ENCODE data around the gene FAN1. TPM values are rescaled to one million over a fixed set of nuclear protein-coding genes. Genes with fewer than 3 reads are reported as not detected.
A peak's percentile ranks its signal among the peaks of the same experiment; 100 is the strongest.

Gene FAN1
- total RNA-seq, 1 experiment from 2014 or later = 28.2 TPM

DNA sequence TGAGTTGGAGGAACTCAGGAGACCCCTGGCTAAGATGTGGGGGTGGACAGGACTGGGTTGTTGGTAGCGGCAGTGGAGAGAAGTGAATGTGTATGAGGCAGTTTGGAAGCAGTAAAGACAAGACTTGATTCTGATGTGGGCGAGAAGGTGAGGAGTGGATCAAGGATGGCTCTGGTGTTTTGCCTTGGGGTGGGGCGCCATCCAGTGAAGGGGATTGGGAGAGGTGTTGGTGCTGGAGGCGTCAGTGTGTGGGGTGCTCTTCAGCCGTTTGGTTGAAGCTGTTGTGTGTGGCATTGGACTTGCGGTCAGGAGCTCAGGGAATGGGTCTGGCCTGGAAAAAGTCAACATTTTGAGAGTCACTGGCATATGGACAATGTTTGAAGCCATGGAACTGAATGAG, 13.3 kb downstream of the FAN1 start:
- peaks cover 16 to 21% of the 10 kb centered on the region in 2 experiments for H3K4me1 Mint-ChIP-seq
- no peaks in the 10 kb centered on the region for H3K9me3 ChIP-seq (ENCODE audit: control insufficient read depth, low read depth, low read length)
- no peak overlapping the region for H3K23ac ChIP-seq (ENCODE audit: insufficient read length, low read depth, low read length)
- H3K79me1 ChIP-seq (ENCODE audit: insufficient read depth, low read depth, low read length, poor library complexity, severe bottlenecking) = no peaks in the 10 kb centered on the region
- no CpG with 5 or more reads among the region's 6 CpGs for WGBS (ENCODE audit: extremely low coverage, insufficient read length, low lambda C conversion rate)
- peak overlapping the region; percentile 37 to 67 (median 57) for H3K27ac Mint-ChIP-seq
- H3K4me1 ChIP-seq (ENCODE audit: insufficient read depth, low read length) = peaks cover 5% of the 10 kb centered on the region; the same call in 1 of the 2 replicates
- no peak overlapping the region for H4K91ac ChIP-seq (ENCODE audit: insufficient read length, low read depth, low read length)
- no peak overlapping the region for H2BK12ac ChIP-seq (ENCODE audit: insufficient read length, low read depth, low read length)
- no peak overlapping the region for H4K8ac ChIP-seq (replicated peaks; ENCODE audit: insufficient read length, low read depth, low read length)
- no peak overlapping the region for H2AK5ac ChIP-seq (ENCODE audit: insufficient read length, low read length)
- H4K20me1 ChIP-seq (ENCODE audit: control insufficient read depth, insufficient read depth, insufficient read length) = no peaks in the 10 kb centered on the region
- no peak overlapping the region for H2BK5ac ChIP-seq (ENCODE audit: insufficient read length, low read length)
- no peak overlapping the region for H2AFZ ChIP-seq (ENCODE audit: low read length)
- no peaks in the 10 kb centered on the region for H3K27me3 ChIP-seq (ENCODE audit: insufficient read depth, low read length)
- no peaks in the 10 kb centered on the region for H3K23me2 ChIP-seq (ENCODE audit: insufficient read length, low read depth, low read length, poor library complexity, severe bottlenecking)
- no peak overlapping the region for H3K4ac ChIP-seq (ENCODE audit: low read depth, low read length)
- no peaks in the 10 kb centered on the region for H3K79me2 ChIP-seq (ENCODE audit: insufficient read depth, low read length)
- no peak overlapping the region for H3K18ac ChIP-seq (ENCODE audit: insufficient read length, low read depth, low read length)
- no peak for DNase-seq
- H3K9ac ChIP-seq (ENCODE audit: extremely low read depth, insufficient read length, low read length) = no peak overlapping the region
- no peak overlapping the region for H2BK15ac ChIP-seq (ENCODE audit: low read depth, low read length)
- no peak overlapping the region for H2BK20ac ChIP-seq (ENCODE audit: low read depth, low read length, poor library complexity, severe bottlenecking)
- peaks cover 24 to 78% (median 54%) of the 10 kb centered on the region in 3 experiments; a peak in 6 of 7 replicates for H3K36me3 Mint-ChIP-seq (ENCODE audit: insufficient read depth in 1 of 3, low read depth in 3 of 3)
- TF ChIP-seq, protein P1, sequence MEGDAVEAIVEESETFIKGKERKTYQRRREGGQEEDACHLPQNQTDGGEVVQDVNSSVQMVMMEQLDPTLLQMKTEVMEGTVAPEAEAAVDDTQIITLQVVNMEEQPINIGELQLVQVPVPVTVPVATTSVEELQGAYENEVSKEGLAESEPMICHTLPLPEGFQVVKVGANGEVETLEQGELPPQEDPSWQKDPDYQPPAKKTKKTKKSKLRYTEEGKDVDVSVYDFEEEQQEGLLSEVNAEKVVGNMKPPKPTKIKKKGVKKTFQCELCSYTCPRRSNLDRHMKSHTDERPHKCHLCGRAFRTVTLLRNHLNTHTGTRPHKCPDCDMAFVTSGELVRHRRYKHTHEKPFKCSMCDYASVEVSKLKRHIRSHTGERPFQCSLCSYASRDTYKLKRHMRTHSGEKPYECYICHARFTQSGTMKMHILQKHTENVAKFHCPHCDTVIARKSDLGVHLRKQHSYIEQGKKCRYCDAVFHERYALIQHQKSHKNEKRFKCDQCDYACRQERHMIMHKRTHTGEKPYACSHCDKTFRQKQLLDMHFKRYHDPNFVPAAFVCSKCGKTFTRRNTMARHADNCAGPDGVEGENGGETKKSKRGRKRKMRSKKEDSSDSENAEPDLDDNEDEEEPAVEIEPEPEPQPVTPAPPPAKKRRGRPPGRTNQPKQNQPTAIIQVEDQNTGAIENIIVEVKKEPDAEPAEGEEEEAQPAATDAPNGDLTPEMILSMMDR (conservative IDR thresholded peaks at IDR 0.05) = no peak
- H3K27me3 Mint-ChIP-seq (ENCODE audit: low read depth) = no peaks in the 10 kb centered on the region
- no peak overlapping the region for H3K4me2 ChIP-seq (ENCODE audit: insufficient read depth, insufficient read length, low read length)
- H3K14ac ChIP-seq (ENCODE audit: insufficient read depth, low read length) = no peak overlapping the region
- no peak overlapping the region for H2BK120ac ChIP-seq (ENCODE audit: low read depth, low read length, poor library complexity, severe bottlenecking)
- no peak overlapping the region for H3K27ac ChIP-seq (ENCODE audit: insufficient read length, low read depth, low read length)
- no peak overlapping the region for H3K56ac ChIP-seq (ENCODE audit: insufficient read length, low read depth, low read length)
- no peak overlapping the region for H3T11ph ChIP-seq (ENCODE audit: low read length)
- H3K9me3 Mint-ChIP-seq = no peaks in the 10 kb centered on the region
- no peak overlapping the region for H3K4me3 Mint-ChIP-seq
- H4K5ac ChIP-seq (ENCODE audit: insufficient read length, low read depth, low read length) = no peak overlapping the region

Data from H9 (cell line).